ENCODE measurements around the gene TMEM240. TPM values are rescaled to one million over a fixed set of nuclear protein-coding genes. Genes with fewer than 3 reads are reported as not detected.

Gene TMEM240
- total RNA-seq (3.5 TPM), polyA plus RNA-seq (ENCODE audit: insufficient read depth in 1 of 8, insufficient read length in 8 of 8, low replicate concordance in 1 of 8) (1 to 10 TPM; 3.6 to 9.2 (median 4.9) TPM)
- long read RNA-seq, donor 1, partial matches to known transcripts: 0 of 1 reads
- long read RNA-seq, donor 1, other reads (novel, unspliced or antisense): 0 of 1 reads
- long read RNA-seq, donor 2: 0 reads
- long read RNA-seq, donor 3, partial matches to known transcripts: 0 of 3 reads
- long read RNA-seq, donor 3, other reads (novel, unspliced or antisense): 0 of 3 reads
- long read RNA-seq, donor 4, partial matches to known transcripts: 0 of 1 reads
- long read RNA-seq, donor 4, other reads (novel, unspliced or antisense): 0 of 1 reads
- long read RNA-seq, donor 5, transcript TMEM240-201 (4 exons, 718 nt): major isoform, 6 of 7 reads
- long read RNA-seq, donor 5, partial matches to known transcripts: 0 of 7 reads
- long read RNA-seq, donor 5, other reads (novel, unspliced or antisense): 0 of 7 reads
- long read RNA-seq, donor 6, transcript TMEM240-201 (4 exons, 718 nt): major isoform, 6 of 6 reads
- long read RNA-seq, donor 6, partial matches to known transcripts: 0 of 6 reads
- long read RNA-seq, donor 6, other reads (novel, unspliced or antisense): 0 of 6 reads
- long read RNA-seq, donor 7, partial matches to known transcripts: 6 of 8 reads
- long read RNA-seq, donor 7, other reads (novel, unspliced or antisense): 0 of 8 reads
- long read RNA-seq, donor 8, partial matches to known transcripts: 0 of 3 reads
- long read RNA-seq, donor 8, other reads (novel, unspliced or antisense): 0 of 3 reads
- long read RNA-seq, donor 9, partial matches to known transcripts: 0 of 1 reads
- long read RNA-seq, donor 9, other reads (novel, unspliced or antisense): 0 of 1 reads
- long read RNA-seq, donor 10, partial matches to known transcripts: 0 of 4 reads
- long read RNA-seq, donor 10, other reads (novel, unspliced or antisense): 0 of 4 reads
- long read RNA-seq, donor 11, partial matches to known transcripts: 0 of 3 reads
- long read RNA-seq, donor 11, other reads (novel, unspliced or antisense): 0 of 3 reads

DNA sequence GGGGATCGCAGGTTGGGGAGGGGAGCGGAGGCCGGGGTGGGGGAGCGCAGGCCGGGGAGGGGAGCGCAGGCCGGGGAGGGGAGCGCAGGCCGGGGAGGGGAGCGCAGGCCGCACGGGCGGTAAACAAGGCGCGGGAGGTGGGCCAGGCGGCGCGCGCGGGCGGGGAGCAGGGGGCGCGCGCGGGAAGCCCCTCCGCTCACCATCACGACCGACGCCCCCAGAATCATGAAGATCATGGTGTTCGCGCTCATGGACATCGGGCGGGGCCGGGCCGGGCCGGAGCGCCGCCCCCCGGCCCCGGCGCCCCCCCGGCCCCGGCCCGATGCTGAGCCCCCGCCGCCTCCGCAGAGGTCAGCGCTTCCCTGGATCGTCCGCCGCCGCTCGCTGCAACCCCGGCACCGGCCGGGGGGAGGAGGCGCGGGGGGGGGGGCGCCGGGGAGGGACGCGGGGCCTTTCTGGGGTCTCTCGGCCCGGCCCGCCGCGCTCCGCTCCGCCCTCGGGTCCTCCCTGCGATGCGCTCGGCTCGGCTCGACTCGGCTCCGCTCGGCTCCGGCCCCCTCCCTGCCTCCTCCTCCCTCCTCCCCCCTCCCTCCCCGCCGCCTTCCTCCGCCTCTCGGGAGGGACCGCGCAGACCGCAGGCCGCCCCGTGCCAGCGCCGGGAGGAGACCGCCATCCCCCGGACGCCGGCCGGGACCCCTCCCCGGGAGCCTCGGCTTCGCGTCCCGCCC is at the start of gene TMEM240:
Gene TMEM240 (minus strand): TSS at position 535 of the 728 bp plus-strand sequence. CDS start 278 bp downstream, at position 257.
- DNase-seq: peak; percentile 91
- no peaks in the 10 kb centered on the region for H3K27me3 ChIP-seq (ENCODE audit: control insufficient read depth, insufficient read depth, low read length)
- H3K4me1 ChIP-seq (ENCODE audit: control insufficient read depth, insufficient read depth, low read length): peaks cover 29% of the 10 kb centered on the region
- H3K36me3 ChIP-seq (ENCODE audit: control insufficient read depth, insufficient read depth, low read length): peaks cover 37% of the 10 kb centered on the region
- H3K27ac ChIP-seq (ENCODE audit: low read length): no peak within 1 kb of the TSS
- H3K9me3 ChIP-seq (replicated peaks; ENCODE audit: control insufficient read depth, low read depth, low read length): no peaks in the 10 kb centered on the region
- H3K4me3 ChIP-seq (ENCODE audit: low read length): peak within 1 kb of the TSS; percentile 44
- WGBS (ENCODE audit: insufficient coverage): 0% methylated on average over 49 of the region's 100 CpGs

DNA sequence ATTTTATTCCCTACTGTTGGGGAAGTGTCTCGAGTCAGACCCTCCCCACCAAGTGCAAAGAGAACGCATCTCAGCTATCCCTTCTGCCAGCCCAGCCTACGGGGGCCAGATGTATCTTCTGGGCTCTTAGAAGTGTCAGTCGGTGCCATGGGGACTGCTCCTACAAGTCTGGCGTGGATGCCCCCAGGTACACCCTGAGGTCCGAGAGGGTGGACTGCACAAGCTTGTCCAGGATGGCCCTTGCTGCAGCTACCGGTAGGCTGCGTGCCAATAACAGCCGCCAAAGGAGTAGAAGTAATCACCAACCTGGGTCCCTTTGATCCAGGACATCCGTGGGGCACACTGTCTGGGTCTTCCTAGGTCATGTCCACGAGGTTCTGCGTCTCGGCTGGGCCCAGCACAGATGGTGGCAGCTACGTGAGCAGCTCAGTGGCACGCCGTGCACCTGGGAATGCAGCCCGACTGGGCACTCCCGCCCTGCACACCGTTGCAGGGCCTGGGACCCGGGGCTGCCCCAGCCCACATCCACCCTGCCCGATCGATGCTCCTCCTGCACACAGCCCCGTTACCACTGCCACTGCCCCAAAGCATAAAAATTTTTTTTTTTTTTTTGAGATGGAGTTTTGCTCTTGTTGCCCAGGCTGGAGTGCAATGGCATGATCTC is 43.1 kb upstream of the TMEM240 start:
- Histone ChIP-seq H3K4me3 (ENCODE audit: low read length) (no peak overlapping the region), H3K4me1 (ENCODE audit: control insufficient read depth, insufficient read depth, low read length) (no peaks in the 10 kb centered on the region), H3K27ac (ENCODE audit: low read length) (no peak overlapping the region), H3K36me3 (ENCODE audit: control insufficient read depth, insufficient read depth, low read length) (no peaks in the 10 kb centered on the region), H3K9me3 (replicated peaks; ENCODE audit: control insufficient read depth, low read depth, low read length) (no peaks in the 10 kb centered on the region), H3K27me3 (ENCODE audit: control insufficient read depth, insufficient read depth, low read length) (peaks cover 20% of the 10 kb centered on the region)
- no peak for DNase-seq
- WGBS (ENCODE audit: insufficient coverage): 80% methylated on average over 19 of the region's 23 CpGs

DNA sequence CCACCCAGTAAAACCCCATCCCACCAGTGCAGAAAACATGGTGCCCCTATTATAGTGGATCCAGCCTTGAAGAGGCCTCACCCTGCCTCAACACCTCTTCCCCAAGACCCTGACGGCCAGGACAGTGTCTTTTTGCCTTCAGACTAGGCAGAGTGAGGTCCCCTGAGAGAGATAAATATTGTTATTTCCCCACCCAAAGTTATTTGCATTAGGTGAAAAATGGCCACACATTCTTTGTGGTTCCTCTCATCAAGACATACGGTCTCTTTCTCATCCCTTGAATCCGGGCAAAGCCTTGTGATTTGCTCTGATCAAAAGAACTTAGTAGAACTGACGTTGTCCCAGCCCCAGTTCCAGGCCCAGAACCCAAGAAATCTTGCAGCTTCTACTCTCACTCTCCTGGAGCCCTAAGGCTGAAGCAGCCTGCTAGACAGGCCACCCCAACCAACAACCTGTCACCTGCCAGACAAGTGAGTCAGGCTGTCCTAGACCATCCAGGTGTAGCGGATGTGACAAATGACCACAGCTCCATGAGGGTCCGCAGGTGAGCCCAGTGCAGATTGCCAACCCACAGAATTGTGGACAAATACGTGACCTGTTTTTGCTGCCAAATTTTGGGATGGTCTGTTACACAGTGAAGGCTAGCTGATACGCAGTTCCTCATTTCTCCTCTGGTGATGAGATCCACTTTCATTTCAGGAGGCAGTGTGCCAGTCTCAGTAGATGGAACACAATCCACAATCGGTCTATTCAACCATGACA is 42.3 kb upstream of the TMEM240 start:
- no peaks in the 10 kb centered on the region for H3K4me1 ChIP-seq (ENCODE audit: control insufficient read depth, insufficient read depth, low read length)
- no peaks in the 10 kb centered on the region for H3K9me3 ChIP-seq (replicated peaks; ENCODE audit: control insufficient read depth, low read depth, low read length)
- H3K36me3 ChIP-seq (ENCODE audit: control insufficient read depth, insufficient read depth, low read length): no peaks in the 10 kb centered on the region
- no peak overlapping the region for H3K27ac ChIP-seq (ENCODE audit: low read length)
- 79% methylated on average over 8 of the region's 9 CpGs for WGBS (ENCODE audit: insufficient coverage)
- DNase-seq: no peak
- peaks cover 25% of the 10 kb centered on the region for H3K27me3 ChIP-seq (ENCODE audit: control insufficient read depth, insufficient read depth, low read length)
- H3K4me3 ChIP-seq (ENCODE audit: low read length): no peak overlapping the region

DNA sequence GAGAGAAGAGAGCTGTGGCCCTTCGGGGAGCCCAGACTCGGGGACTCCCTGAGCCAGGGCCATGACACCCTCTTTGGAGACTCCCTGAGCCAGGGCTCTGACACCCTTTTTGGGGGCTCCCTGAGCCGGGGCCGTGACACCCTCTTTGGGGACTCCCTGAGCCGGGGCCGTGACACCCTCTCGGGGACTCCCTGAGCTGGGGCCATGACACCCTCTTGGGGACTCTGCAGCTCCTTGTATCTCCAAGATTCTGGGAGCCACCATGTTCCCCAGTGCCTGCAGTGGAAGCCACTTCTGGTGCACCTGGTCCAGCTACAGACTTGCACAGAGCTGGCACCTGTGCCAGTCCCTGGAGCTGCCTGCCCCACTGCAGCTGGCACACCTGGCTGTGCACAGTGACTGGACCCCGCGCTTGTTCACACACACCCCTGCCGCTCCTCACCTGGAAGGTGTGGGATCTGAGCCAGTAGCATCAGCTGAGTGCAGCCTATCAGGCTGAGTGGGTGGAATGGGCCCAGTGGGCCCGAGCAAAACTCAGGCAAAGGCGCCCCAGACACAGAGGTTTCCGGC is 38.0 kb upstream of the TMEM240 start:
- Histone ChIP-seq H3K36me3 (ENCODE audit: control insufficient read depth, insufficient read depth, low read length) (no peaks in the 10 kb centered on the region), H3K27ac (ENCODE audit: low read length) (no peak overlapping the region), H3K4me3 (ENCODE audit: low read length) (no peak overlapping the region), H3K9me3 (replicated peaks; ENCODE audit: control insufficient read depth, low read depth, low read length) (no peaks in the 10 kb centered on the region), H3K4me1 (ENCODE audit: control insufficient read depth, insufficient read depth, low read length) (peaks cover 6% of the 10 kb centered on the region), H3K27me3 (ENCODE audit: control insufficient read depth, insufficient read depth, low read length) (peaks cover 24% of the 10 kb centered on the region)
- 83% methylated on average over 13 of the region's 13 CpGs for WGBS (ENCODE audit: insufficient coverage)
- DNase-seq: no peak

DNA sequence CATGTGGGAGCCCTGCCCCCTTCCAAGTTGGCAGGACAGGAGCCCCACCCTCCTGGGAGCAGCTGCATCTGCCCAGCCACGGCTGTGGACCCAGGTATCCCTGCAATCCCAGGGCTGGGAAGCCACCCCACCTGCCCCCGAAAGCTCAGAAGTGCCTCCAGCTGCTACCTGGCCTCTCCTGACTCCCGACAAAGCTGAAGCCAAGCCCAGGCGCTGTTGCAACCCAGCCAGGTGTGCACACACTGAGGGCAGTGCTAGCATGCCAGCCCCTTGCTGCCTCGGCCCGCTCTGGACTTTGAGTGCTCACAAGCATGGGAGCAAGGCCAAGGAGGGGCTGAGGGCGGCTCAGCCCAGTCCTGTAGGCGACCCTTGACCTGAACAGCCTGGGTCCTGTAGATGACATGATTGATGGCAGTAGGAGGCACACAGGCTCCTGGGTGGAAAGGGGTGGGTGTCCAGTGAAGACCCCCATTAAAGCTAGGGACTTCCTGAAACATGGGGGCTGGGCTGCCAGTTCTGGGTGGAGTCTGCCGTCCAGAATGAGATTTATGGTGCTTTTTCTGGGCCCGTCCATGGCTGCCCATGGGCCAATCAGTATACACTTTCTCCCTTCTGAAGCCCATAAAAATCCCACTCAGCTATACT is 37.1 kb upstream of the TMEM240 start:
- WGBS (ENCODE audit: insufficient coverage): 41% methylated on average over 10 of the region's 10 CpGs
- peaks cover 16% of the 10 kb centered on the region for H3K27me3 ChIP-seq (ENCODE audit: control insufficient read depth, insufficient read depth, low read length)
- DNase-seq: no peak

DNA sequence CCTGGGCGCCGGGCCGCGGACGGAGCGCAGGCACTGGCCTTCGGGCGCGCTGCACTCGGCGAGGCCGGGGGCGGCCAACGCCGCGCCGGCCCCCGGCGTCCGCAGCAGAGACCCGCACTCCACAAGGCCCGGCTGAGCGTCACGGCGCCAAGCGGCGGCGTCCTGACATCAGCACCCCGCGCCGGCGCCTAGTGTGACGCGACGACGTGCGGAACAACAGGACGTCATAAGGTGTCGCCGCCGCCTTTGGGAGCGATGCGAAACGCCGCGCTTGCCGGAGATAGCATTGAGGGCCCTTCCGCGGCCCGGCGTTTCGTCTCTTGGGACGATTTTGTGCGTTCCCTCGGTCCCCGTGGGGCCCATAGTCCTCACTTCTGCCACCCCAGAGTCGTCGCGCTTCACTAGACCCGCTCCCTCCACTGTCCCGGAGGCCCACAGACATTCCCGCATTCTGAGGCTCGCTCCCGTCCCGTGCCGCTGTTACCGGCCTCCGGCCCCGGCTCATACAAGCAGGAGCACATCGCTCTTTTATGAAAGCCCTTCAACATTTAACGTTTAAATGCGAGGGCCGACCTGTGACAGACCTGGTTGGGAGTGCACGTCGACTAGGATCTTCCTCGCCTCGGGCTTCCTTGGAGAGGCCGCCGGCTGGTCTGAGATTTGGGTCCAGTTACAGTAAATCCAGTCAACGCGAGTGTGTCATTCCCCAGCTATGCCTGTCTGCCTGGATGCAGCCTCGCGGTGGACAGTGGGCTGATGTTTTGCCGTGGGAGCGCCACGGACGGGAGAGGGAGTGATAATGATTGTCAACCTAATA is 34.5 kb upstream of the TMEM240 start, which contains the start of gene SSU72:
Gene SSU72 (minus strand): TSS at position 143 of the 817 bp plus-strand sequence. CDS start 306 bp downstream, outside the sequence.
- H3K27me3 ChIP-seq (ENCODE audit: control insufficient read depth, insufficient read depth, low read length): peaks cover 15% of the 10 kb centered on the region
- under 1% methylated on average over 87 of the region's 87 CpGs for WGBS (ENCODE audit: insufficient coverage)

More for the DNA sequence above, 37.1 kb upstream of the TMEM240 start:
- no peak overlapping the region for H3K4me3 ChIP-seq (ENCODE audit: low read length)
- no peaks in the 10 kb centered on the region for H3K9me3 ChIP-seq (replicated peaks; ENCODE audit: control insufficient read depth, low read depth, low read length)
- H3K27ac ChIP-seq (ENCODE audit: low read length): no peak overlapping the region
- peaks cover 11% of the 10 kb centered on the region for H3K4me1 ChIP-seq (ENCODE audit: control insufficient read depth, insufficient read depth, low read length)
- H3K36me3 ChIP-seq (ENCODE audit: control insufficient read depth, insufficient read depth, low read length): no peaks in the 10 kb centered on the region

DNA sequence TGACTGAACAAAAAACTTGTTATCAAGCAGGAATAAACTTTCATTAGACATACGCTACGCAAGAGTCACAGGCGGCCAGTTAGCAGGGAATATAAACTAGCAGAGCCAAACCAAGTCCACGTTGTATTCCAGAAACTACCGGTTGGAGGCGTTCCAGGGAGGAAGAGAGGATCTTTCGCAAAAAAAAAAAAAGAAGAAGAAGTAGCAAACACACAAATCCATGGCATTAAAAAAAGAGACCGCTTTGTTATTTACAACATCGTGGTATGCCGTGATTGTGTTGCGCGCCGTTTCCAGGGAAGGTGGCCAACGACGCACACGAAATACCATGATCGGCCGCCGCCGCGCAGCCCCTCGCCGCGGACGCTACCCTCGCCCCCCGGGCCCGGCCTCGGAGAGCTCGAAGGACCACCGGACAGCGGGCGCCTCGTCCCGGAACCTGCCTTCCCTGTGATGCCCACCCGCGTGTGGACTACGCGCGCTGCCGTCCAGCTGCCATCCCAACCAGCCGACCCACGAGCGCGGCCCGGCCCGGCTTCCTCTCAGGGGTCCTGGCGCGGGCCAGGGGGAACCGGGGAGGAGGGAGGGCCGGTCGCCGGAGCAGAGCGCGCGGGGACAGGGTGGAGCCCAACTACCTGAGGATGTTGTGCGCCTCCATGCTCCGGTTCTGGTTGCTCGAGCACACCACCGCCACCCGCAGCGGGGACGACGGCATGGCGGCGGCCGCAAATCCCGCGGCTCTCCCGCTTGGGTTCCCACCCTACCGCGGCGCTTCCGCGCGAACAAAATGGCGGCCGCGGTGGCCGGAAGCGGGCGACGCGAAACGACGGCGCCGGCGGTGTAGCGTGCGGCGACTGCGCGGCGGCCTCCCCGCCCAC is 33.7 kb upstream of the TMEM240 start:
- 0% methylated on average over 80 of the region's 96 CpGs for WGBS (ENCODE audit: insufficient coverage)
- H3K36me3 ChIP-seq (ENCODE audit: control insufficient read depth, insufficient read depth, low read length): peaks cover 11% of the 10 kb centered on the region
- peak; percentile 87 for DNase-seq
- H3K4me1 ChIP-seq (ENCODE audit: control insufficient read depth, insufficient read depth, low read length): peaks cover 16% of the 10 kb centered on the region
- H3K27ac ChIP-seq (ENCODE audit: low read length): peak overlapping the region; percentile 96
- peak overlapping the region; percentile 88 for H3K4me3 ChIP-seq (ENCODE audit: low read length)
- H3K9me3 ChIP-seq (replicated peaks; ENCODE audit: control insufficient read depth, low read depth, low read length): no peaks in the 10 kb centered on the region
- H3K27me3 ChIP-seq (ENCODE audit: control insufficient read depth, insufficient read depth, low read length): peaks cover 14% of the 10 kb centered on the region

More for the DNA sequence above, 34.5 kb upstream of the TMEM240 start, which contains the start of gene SSU72:
- Histone ChIP-seq H3K9me3 (replicated peaks; ENCODE audit: control insufficient read depth, low read depth, low read length) (no peaks in the 10 kb centered on the region), H3K4me1 (ENCODE audit: control insufficient read depth, insufficient read depth, low read length) (peaks cover 16% of the 10 kb centered on the region), H3K27ac (ENCODE audit: low read length) (peak within 1 kb of the TSS; percentile 99), H3K36me3 (ENCODE audit: control insufficient read depth, insufficient read depth, low read length) (peaks cover 8% of the 10 kb centered on the region), H3K4me3 (ENCODE audit: low read length) (peak within 1 kb of the TSS; percentile 96)
- DNase-seq: peak; percentile 97
